ENCODE measurements around the gene ZNF532.
"Not testable (repeated sequence)": the region's sequence is repeated elsewhere in the genome, so short reads cannot be mapped to it uniquely, and the experiment has no call there.

Gene ZNF532
- total RNA-seq = 10.2 to 26.6 (median 13.0) reads per million in 3 donors

GRCh38 chr18:58864146-58865032 lies at the start of gene ZNF532:
Gene ZNF532 (plus strand): TSS chr18:58864877. CDS start in a region left out here.
- Histone ChIP-seq H3K4me1 (ENCODE audit: control insufficient read depth, insufficient read depth, low read length, poor library complexity, severe bottlenecking) (no peaks in the 10 kb centered on the region), H3K36me3 (ENCODE audit: control insufficient read depth, insufficient read depth, low read length) (no peaks in the 10 kb centered on the region), H3K4me3 (ENCODE audit: insufficient read depth, low read depth, low read length, poor library complexity, severe bottlenecking) (no peak within 1 kb of the TSS), H3K27ac (ENCODE audit: insufficient read depth, low read length, poor library complexity, severe bottlenecking) (no peak within 1 kb of the TSS), H3K27me3 (replicated peaks; ENCODE audit: control insufficient read depth, insufficient read depth, low read length, poor library complexity, severe bottlenecking) (peaks cover 3% of the 10 kb centered on the region), H3K9me3 (ENCODE audit: control insufficient read depth, low read length) (no peaks in the 10 kb centered on the region)
- DNase-seq = no peak

- Histone ChIP-seq H3K4me3 (ENCODE audit: insufficient read depth, low read depth, low read length, poor library complexity, severe bottlenecking) (no peak overlapping the region), H3K27me3 (replicated peaks; ENCODE audit: control insufficient read depth, insufficient read depth, low read length, poor library complexity, severe bottlenecking) (peaks cover 13% of the 10 kb centered on the region)
Measured at GRCh38 chr18:58819051-58819450, 45.6 kb upstream of the ZNF532 start.

DNA sequence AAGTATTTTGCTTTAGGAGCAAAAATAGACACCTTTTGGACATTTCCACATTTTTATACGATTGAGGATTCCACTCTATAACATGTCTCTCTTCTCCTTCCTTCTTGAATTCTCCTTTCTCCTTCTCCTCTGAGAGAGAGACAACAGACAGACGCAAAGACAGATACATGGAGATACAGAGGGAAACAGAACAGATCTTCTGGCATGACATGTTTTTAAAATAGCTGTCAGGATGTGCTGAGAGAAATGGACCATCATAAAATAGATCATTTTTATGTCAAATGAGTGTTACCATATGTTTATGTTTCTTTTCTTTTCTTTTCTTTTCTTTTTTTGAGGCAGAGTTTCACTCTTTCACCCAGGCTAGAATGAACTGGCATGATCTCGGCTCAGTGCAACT lies 44.4 kb upstream of the ZNF532 start:
- H3K27ac ChIP-seq (ENCODE audit: insufficient read depth, low read length, poor library complexity, severe bottlenecking) = no peak overlapping the region
- DNase-seq = no peak
- no peak overlapping the region for H3K4me3 ChIP-seq (ENCODE audit: insufficient read depth, low read depth, low read length, poor library complexity, severe bottlenecking)
- no peaks in the 10 kb centered on the region for H3K36me3 ChIP-seq (ENCODE audit: control insufficient read depth, insufficient read depth, low read length)
- H3K4me1 ChIP-seq (ENCODE audit: control insufficient read depth, insufficient read depth, low read length, poor library complexity, severe bottlenecking) = peaks cover 10% of the 10 kb centered on the region
- H3K27me3 ChIP-seq (replicated peaks; ENCODE audit: control insufficient read depth, insufficient read depth, low read length, poor library complexity, severe bottlenecking) = peaks cover 13% of the 10 kb centered on the region
- H3K9me3 ChIP-seq (ENCODE audit: control insufficient read depth, low read length) = no peaks in the 10 kb centered on the region

More at GRCh38 chr18:58819051-58819450, 45.6 kb upstream of the ZNF532 start:
- Histone ChIP-seq H3K27ac (ENCODE audit: insufficient read depth, low read length, poor library complexity, severe bottlenecking) (no peak overlapping the region), H3K4me1 (ENCODE audit: control insufficient read depth, insufficient read depth, low read length, poor library complexity, severe bottlenecking) (peaks cover 10% of the 10 kb centered on the region), H3K9me3 (ENCODE audit: control insufficient read depth, low read length) (no peaks in the 10 kb centered on the region), H3K36me3 (ENCODE audit: control insufficient read depth, insufficient read depth, low read length) (no peaks in the 10 kb centered on the region)
- no peak for DNase-seq

DNA sequence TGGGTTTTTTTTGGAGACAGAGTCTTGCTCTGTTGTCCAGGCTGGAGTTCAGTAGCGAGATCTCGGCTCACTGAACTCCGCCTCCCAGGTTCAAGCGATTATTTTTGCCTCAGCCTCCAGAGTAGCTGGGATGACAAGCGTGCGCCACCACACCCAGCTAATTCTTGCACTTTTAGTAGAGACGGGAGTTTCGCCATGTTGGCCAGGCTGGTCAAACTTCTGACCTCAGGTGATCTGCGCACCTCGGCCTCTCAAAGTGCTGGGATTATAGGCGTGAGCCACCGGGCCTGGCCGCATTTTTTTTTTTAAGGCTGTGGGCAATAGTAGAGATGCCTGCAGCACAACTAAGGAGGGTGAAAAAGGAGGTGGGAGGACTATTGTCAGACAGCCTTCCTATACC lies 41.7 kb upstream of the ZNF532 start:
- Histone ChIP-seq H3K4me1 (ENCODE audit: control insufficient read depth, insufficient read depth, low read length, poor library complexity, severe bottlenecking) (peaks cover 10% of the 10 kb centered on the region), H3K27ac (ENCODE audit: insufficient read depth, low read length, poor library complexity, severe bottlenecking) (no peak overlapping the region), H3K36me3 (ENCODE audit: control insufficient read depth, insufficient read depth, low read length) (no peaks in the 10 kb centered on the region), H3K27me3 (replicated peaks; ENCODE audit: control insufficient read depth, insufficient read depth, low read length, poor library complexity, severe bottlenecking) (peaks cover 13% of the 10 kb centered on the region), H3K4me3 (ENCODE audit: insufficient read depth, low read depth, low read length, poor library complexity, severe bottlenecking) (no peak overlapping the region), H3K9me3 (ENCODE audit: control insufficient read depth, low read length) (no peaks in the 10 kb centered on the region)
- DNase-seq = no peak

- peaks cover 13% of the 10 kb centered on the region for H3K27me3 ChIP-seq (replicated peaks; ENCODE audit: control insufficient read depth, insufficient read depth, low read length, poor library complexity, severe bottlenecking)
- no peak overlapping the region for H3K4me3 ChIP-seq (ENCODE audit: insufficient read depth, low read depth, low read length, poor library complexity, severe bottlenecking)
- no peak for DNase-seq
- H3K9me3 ChIP-seq (ENCODE audit: control insufficient read depth, low read length) = no peaks in the 10 kb centered on the region
- H3K27ac ChIP-seq (ENCODE audit: insufficient read depth, low read length, poor library complexity, severe bottlenecking) = no peak overlapping the region
- peaks cover 10% of the 10 kb centered on the region for H3K4me1 ChIP-seq (ENCODE audit: control insufficient read depth, insufficient read depth, low read length, poor library complexity, severe bottlenecking)
- no peaks in the 10 kb centered on the region for H3K36me3 ChIP-seq (ENCODE audit: control insufficient read depth, insufficient read depth, low read length)
Measured at GRCh38 chr18:58823412-58823811, 41.3 kb upstream of the ZNF532 start.

GRCh38 chr18:58826926-58827325 lies 37.8 kb upstream of the ZNF532 start:
- H3K4me1 ChIP-seq (ENCODE audit: control insufficient read depth, insufficient read depth, low read length, poor library complexity, severe bottlenecking); H3K36me3 ChIP-seq (ENCODE audit: control insufficient read depth, insufficient read depth, low read length); H3K4me3 ChIP-seq (ENCODE audit: insufficient read depth, low read depth, low read length, poor library complexity, severe bottlenecking); DNase-seq; H3K27me3 ChIP-seq (replicated peaks; ENCODE audit: control insufficient read depth, insufficient read depth, low read length, poor library complexity, severe bottlenecking); H3K9me3 ChIP-seq (ENCODE audit: control insufficient read depth, low read length); H3K27ac ChIP-seq (ENCODE audit: insufficient read depth, low read length, poor library complexity, severe bottlenecking): not testable (repeated sequence)

DNA sequence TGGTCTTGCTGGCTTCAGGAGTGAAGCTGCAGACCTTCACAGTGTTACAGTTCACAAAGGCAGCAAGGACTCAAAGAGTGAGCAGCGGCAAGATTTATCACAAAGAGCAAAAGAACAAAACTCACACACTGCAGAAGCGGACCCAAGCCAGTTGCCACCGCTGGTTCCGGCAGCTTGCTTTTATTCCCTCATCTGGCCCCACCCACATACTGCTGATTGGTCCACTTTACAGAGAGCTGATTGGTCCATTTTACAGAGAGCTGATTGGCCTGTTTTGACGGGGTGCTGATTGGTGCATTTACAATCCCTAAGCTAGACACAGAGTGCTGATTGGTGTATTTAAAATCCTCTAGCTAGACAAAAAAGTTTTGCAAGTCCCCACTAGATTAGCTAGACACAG lies 37.2 kb upstream of the ZNF532 start:
- H3K27ac ChIP-seq (ENCODE audit: insufficient read depth, low read length, poor library complexity, severe bottlenecking) = no peak overlapping the region
- no peak for DNase-seq
- peaks cover 9% of the 10 kb centered on the region for H3K27me3 ChIP-seq (replicated peaks; ENCODE audit: control insufficient read depth, insufficient read depth, low read length, poor library complexity, severe bottlenecking)

DNA sequence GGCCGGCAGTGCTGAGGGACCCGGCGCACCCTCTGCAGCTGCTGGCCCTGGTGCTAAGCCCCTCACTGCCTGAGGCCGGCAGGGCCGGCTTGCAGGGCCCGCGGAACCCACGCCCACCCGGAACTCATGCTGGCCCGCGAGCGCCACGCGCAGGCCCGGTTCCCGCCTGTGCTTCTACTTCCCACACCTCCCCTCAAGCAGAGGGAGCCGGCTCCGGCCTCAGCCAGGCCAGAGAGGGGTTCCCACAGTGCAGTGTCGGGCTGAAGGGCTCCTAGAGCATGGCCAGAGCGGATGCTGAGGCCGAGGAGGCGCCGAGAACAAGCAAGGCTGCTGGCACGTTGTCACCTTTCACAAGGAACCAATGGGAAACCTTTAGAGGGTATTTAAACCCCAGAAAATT lies 36.8 kb upstream of the ZNF532 start:
- no peak for DNase-seq
- no peaks in the 10 kb centered on the region for H3K36me3 ChIP-seq (ENCODE audit: control insufficient read depth, insufficient read depth, low read length)
- H3K9me3 ChIP-seq (ENCODE audit: control insufficient read depth, low read length) = no peaks in the 10 kb centered on the region
- H3K27me3 ChIP-seq (replicated peaks; ENCODE audit: control insufficient read depth, insufficient read depth, low read length, poor library complexity, severe bottlenecking) = peaks cover 6% of the 10 kb centered on the region
- no peaks in the 10 kb centered on the region for H3K4me1 ChIP-seq (ENCODE audit: control insufficient read depth, insufficient read depth, low read length, poor library complexity, severe bottlenecking)
- H3K27ac ChIP-seq (ENCODE audit: insufficient read depth, low read length, poor library complexity, severe bottlenecking) = no peak overlapping the region
- H3K4me3 ChIP-seq (ENCODE audit: insufficient read depth, low read depth, low read length, poor library complexity, severe bottlenecking) = no peak overlapping the region

More for the DNA sequence above, 37.2 kb upstream of the ZNF532 start:
- H3K36me3 ChIP-seq (ENCODE audit: control insufficient read depth, insufficient read depth, low read length) = no peaks in the 10 kb centered on the region
- no peaks in the 10 kb centered on the region for H3K9me3 ChIP-seq (ENCODE audit: control insufficient read depth, low read length)
- H3K4me1 ChIP-seq (ENCODE audit: control insufficient read depth, insufficient read depth, low read length, poor library complexity, severe bottlenecking) = no peaks in the 10 kb centered on the region
- H3K4me3 ChIP-seq (ENCODE audit: insufficient read depth, low read depth, low read length, poor library complexity, severe bottlenecking) = no peak overlapping the region

GRCh38 chr18:58828399-58829121 lies 36.1 kb upstream of the ZNF532 start:
- no peak for DNase-seq

GRCh38 chr18:58829263-58829662 lies 35.4 kb upstream of the ZNF532 start:
- Histone ChIP-seq H3K4me3 (ENCODE audit: insufficient read depth, low read depth, low read length, poor library complexity, severe bottlenecking) (no peak overlapping the region), H3K36me3 (ENCODE audit: control insufficient read depth, insufficient read depth, low read length) (no peaks in the 10 kb centered on the region), H3K9me3 (ENCODE audit: control insufficient read depth, low read length) (no peaks in the 10 kb centered on the region), H3K27me3 (replicated peaks; ENCODE audit: control insufficient read depth, insufficient read depth, low read length, poor library complexity, severe bottlenecking) (no peaks in the 10 kb centered on the region), H3K4me1 (ENCODE audit: control insufficient read depth, insufficient read depth, low read length, poor library complexity, severe bottlenecking) (no peaks in the 10 kb centered on the region), H3K27ac (ENCODE audit: insufficient read depth, low read length, poor library complexity, severe bottlenecking) (no peak overlapping the region)
- no peak for DNase-seq

More at GRCh38 chr18:58828399-58829121, 36.1 kb upstream of the ZNF532 start:
- H3K4me1 ChIP-seq (ENCODE audit: control insufficient read depth, insufficient read depth, low read length, poor library complexity, severe bottlenecking) = no peaks in the 10 kb centered on the region
- no peak overlapping the region for H3K27ac ChIP-seq (ENCODE audit: insufficient read depth, low read length, poor library complexity, severe bottlenecking)
- H3K4me3 ChIP-seq (ENCODE audit: insufficient read depth, low read depth, low read length, poor library complexity, severe bottlenecking) = no peak overlapping the region
- H3K9me3 ChIP-seq (ENCODE audit: control insufficient read depth, low read length) = no peaks in the 10 kb centered on the region
- no peaks in the 10 kb centered on the region for H3K36me3 ChIP-seq (ENCODE audit: control insufficient read depth, insufficient read depth, low read length)
- no peaks in the 10 kb centered on the region for H3K27me3 ChIP-seq (replicated peaks; ENCODE audit: control insufficient read depth, insufficient read depth, low read length, poor library complexity, severe bottlenecking)
